H9 (cell line): Measurements from ENCODE around the gene KANK2. TPM values are rescaled to one million over a fixed set of nuclear protein-coding genes. Genes with fewer than 3 reads are reported as not detected.

ENCODE experiments used
- DNase-seq: peaks from one replicate; pipeline ENCODE4 v3.0.0-alpha.2; 2017
- H2AFZ ChIP-seq: one replicate; pipeline ENCODE4 v1.6.1; 2013; ENCODE audit warnings: mild to moderate bottlenecking, low read length, control low read depth, moderate library complexity
- H2AK5ac ChIP-seq: 2 replicates; pipeline ENCODE4 v1.6.1; 2013; ENCODE audit warnings: low read length, control low read depth, mixed read lengths; ENCODE audit not compliant: insufficient read length
- H2BK120ac ChIP-seq: one replicate; pipeline ENCODE4 v1.6.1; 2013; ENCODE audit warnings: low read depth, mild to moderate bottlenecking, low read length, control low read depth, inconsistent platforms; ENCODE audit not compliant: poor library complexity, severe bottlenecking
- H2BK12ac ChIP-seq: 2 replicates; pipeline ENCODE4 v1.6.1; 2013; ENCODE audit warnings: low read length, control low read depth, mixed read lengths, low read depth; ENCODE audit not compliant: insufficient read length
- H2BK15ac ChIP-seq: 2 replicates; pipeline ENCODE4 v1.6.1; 2013; ENCODE audit warnings: low read depth, low read length, control low read depth
- H2BK20ac ChIP-seq: one replicate; pipeline ENCODE4 v1.6.1; 2013; ENCODE audit warnings: low read depth, mild to moderate bottlenecking, low read length, control low read depth, inconsistent platforms; ENCODE audit not compliant: poor library complexity, severe bottlenecking
- H2BK5ac ChIP-seq: 2 replicates; pipeline ENCODE4 v1.6.1; 2013; ENCODE audit warnings: low read length, control low read depth, mixed read lengths; ENCODE audit not compliant: insufficient read length
- H3K14ac ChIP-seq: 2 replicates; pipeline ENCODE4 v1.6.1; 2013; ENCODE audit warnings: low read length, control low read depth; ENCODE audit not compliant: insufficient read depth
- H3K18ac ChIP-seq: 2 replicates; pipeline ENCODE4 v1.6.1; 2013; ENCODE audit warnings: low read depth, mild to moderate bottlenecking, mixed read lengths, low read length, control low read depth; ENCODE audit not compliant: insufficient read length
- H3K23ac ChIP-seq: 2 replicates; pipeline ENCODE4 v1.6.1; 2013; ENCODE audit warnings: low read length, control low read depth, mixed read lengths, low read depth; ENCODE audit not compliant: insufficient read length
- H3K23me2 ChIP-seq: 2 replicates; pipeline ENCODE4 v1.6.1; 2013; ENCODE audit warnings: low read depth, mild to moderate bottlenecking, mixed read lengths, low read length, control low read depth; ENCODE audit not compliant: insufficient read length, poor library complexity, severe bottlenecking
- H3K27ac ChIP-seq: 2 replicates; pipeline ENCODE4 v1.5.1; 2013; ENCODE audit warnings: low read length, control low read depth, mixed read lengths, low read depth; ENCODE audit not compliant: insufficient read length
- H3K27me3 ChIP-seq: 2 replicates; pipeline ENCODE4 v1.6.1; 2013; ENCODE audit warnings: low read length, control low read depth, inconsistent platforms; ENCODE audit not compliant: insufficient read depth
- H3K4ac ChIP-seq: 2 replicates; pipeline ENCODE4 v1.6.1; 2013; ENCODE audit warnings: low read depth, mild to moderate bottlenecking, control low read depth, inconsistent platforms, low read length, moderate library complexity
- H3K4me1 ChIP-seq: 2 replicates; pipeline ENCODE4 v1.6.1; 2013; ENCODE audit warnings: low read length, control low read depth, inconsistent platforms; ENCODE audit not compliant: insufficient read depth
- H3K4me2 ChIP-seq: 2 replicates; pipeline ENCODE4 v1.6.1; 2013; ENCODE audit warnings: low read length, control low read depth, mixed read lengths; ENCODE audit not compliant: insufficient read length, insufficient read depth
- H3K56ac ChIP-seq: 2 replicates; pipeline ENCODE4 v1.6.1; 2013; ENCODE audit warnings: low read depth, mild to moderate bottlenecking, mixed read lengths, low read length, control low read depth; ENCODE audit not compliant: insufficient read length
- H3K79me1 ChIP-seq: 2 replicates; pipeline ENCODE4 v1.6.1; 2013; ENCODE audit warnings: low read depth, mild to moderate bottlenecking, moderate library complexity, low read length, control low read depth, inconsistent platforms; ENCODE audit not compliant: insufficient read depth, poor library complexity, severe bottlenecking
- H3K79me2 ChIP-seq: 2 replicates; pipeline ENCODE4 v1.6.1; 2013; ENCODE audit warnings: low read length, control low read depth, inconsistent platforms; ENCODE audit not compliant: insufficient read depth
- H3K9ac ChIP-seq: 2 replicates; pipeline ENCODE4 v1.6.1; 2013; ENCODE audit warnings: low read length, control low read depth, mixed read lengths; ENCODE audit not compliant: insufficient read length; ENCODE audit errors: extremely low read depth
- H3K9me3 ChIP-seq: one replicate; pipeline ENCODE4 v1.6.1; 2013; ENCODE audit warnings: low read depth, low read length, inconsistent platforms; ENCODE audit not compliant: control insufficient read depth
- H3T11ph ChIP-seq: one replicate; pipeline ENCODE4 v1.6.1; 2013; ENCODE audit warnings: mild to moderate bottlenecking, low read length, control low read depth, inconsistent platforms
- H4K20me1 ChIP-seq: one replicate; pipeline ENCODE4 v1.6.1; 2013; ENCODE audit not compliant: control insufficient read depth, insufficient read length, insufficient read depth
- H4K5ac ChIP-seq: 2 replicates; pipeline ENCODE4 v1.6.1; 2013; ENCODE audit warnings: low read depth, mild to moderate bottlenecking, mixed read lengths, low read length, control low read depth; ENCODE audit not compliant: insufficient read length
- H4K8ac ChIP-seq: replicated peaks from 2 replicates; pipeline ENCODE4 v1.6.1; 2013; ENCODE audit warnings: low read length, control low read depth, mixed read lengths, low read depth; ENCODE audit not compliant: insufficient read length
- H4K91ac ChIP-seq: 2 replicates; pipeline ENCODE4 v1.6.1; 2013; ENCODE audit warnings: low read depth, mild to moderate bottlenecking, moderate library complexity, mixed read lengths, low read length, control low read depth; ENCODE audit not compliant: insufficient read length
- H3K27ac Mint-ChIP-seq, 3 experiments: 2 replicates in 2 of 3; 3 replicates in 1 of 3; pipeline ENCODE4 v1.8.0; 2020 to 2021; ENCODE audit warnings: mixed read lengths in 3 of 3, mild to moderate bottlenecking in 1 of 3, moderate library complexity in 1 of 3
- H3K27me3 Mint-ChIP-seq: 2 replicates; pipeline ENCODE4 v1.8.0; 2021; ENCODE audit warnings: low read depth, mild to moderate bottlenecking, moderate library complexity, mixed read lengths
- H3K36me3 Mint-ChIP-seq, 3 experiments: 2 replicates in 2 of 3; 3 replicates in 1 of 3; pipeline ENCODE4 v1.8.0; 2020 to 2021; ENCODE audit warnings: low read depth in 3 of 3, mixed read lengths in 3 of 3; ENCODE audit not compliant: insufficient read depth in 1 of 3
- H3K4me1 Mint-ChIP-seq, 2 experiments: 2 replicates each; pipeline ENCODE4 v1.8.0; 2020; ENCODE audit warnings: mixed read lengths in 2 of 2
- H3K4me3 Mint-ChIP-seq, 2 experiments: 2 replicates in 1 of 2; 3 replicates in 1 of 2; pipeline ENCODE4 v1.8.0; 2020 to 2021; ENCODE audit warnings: mild to moderate bottlenecking in 2 of 2, mixed read lengths in 2 of 2, moderate library complexity in 1 of 2
- H3K9me3 Mint-ChIP-seq, 2 experiments: 2 replicates in 1 of 2; 3 replicates in 1 of 2; pipeline ENCODE4 v1.8.0; 2020; ENCODE audit warnings: mild to moderate bottlenecking in 2 of 2, mixed read lengths in 2 of 2, moderate library complexity in 1 of 2
- WGBS: extraction: QIAGEN DNeasy Blood & Tissue Kit; methylation state at CpG from one replicate; pipeline ENCODE4 v1.1.7; 2013; ENCODE audit warnings: missing lambda C conversion rate, low lambda C conversion rate, mixed read lengths; ENCODE audit not compliant: insufficient read length; ENCODE audit errors: extremely low coverage; 5-methylcytosine and 5-hydroxymethylcytosine counted together
- total RNA-seq: library from RNA; stranded (reverse); gene quantifications from 2 replicates; pipeline ENCODE4 v1.2.1, GENCODE V29; 2021
- TF ChIP-seq, protein P1 (sequence below): fragments of 200-600 bp; sonication (generic); conservative IDR thresholded peaks from 3 replicates; pipeline ENCODE4 v1.8.0; 2021; ENCODE audit warnings: antibody characterized with exemption, mild to moderate bottlenecking

Gene KANK2
- total RNA-seq, 1 experiment from 2014 or later: 42.0 TPM

GRCh38 chr19:11237321-11237720 is 40.0 kb upstream of the KANK2 start:
- no CpG with 5 or more reads among the region's 15 CpGs for WGBS
- H3K27me3 Mint-ChIP-seq: no peaks in the 10 kb centered on the region
- H2AK5ac ChIP-seq: no peak overlapping the region

More at GRCh38 chr19:11237321-11237720, 40.0 kb upstream of the KANK2 start:
- Histone ChIP-seq H4K5ac (no peak overlapping the region), H2BK12ac (no peak overlapping the region), H2BK5ac (no peak overlapping the region), H2BK20ac (no peak overlapping the region), H3K79me1 (no peaks in the 10 kb centered on the region), H3K9ac (no peak overlapping the region), H2AFZ (no peak overlapping the region), H3K79me2 (no peaks in the 10 kb centered on the region), H2BK15ac (no peak overlapping the region), H3T11ph (no peak overlapping the region), H3K4me2 (no peak overlapping the region), H3K27me3 (no peaks in the 10 kb centered on the region), H3K23ac (no peak overlapping the region), H3K4ac (no peak overlapping the region), H3K23me2 (no peaks in the 10 kb centered on the region), H3K27ac (no peak overlapping the region), H3K18ac (no peak overlapping the region), H3K14ac (no peak overlapping the region), H2BK120ac (no peak overlapping the region), H3K56ac (no peak overlapping the region), H4K91ac (no peak overlapping the region), H4K20me1 (no peaks in the 10 kb centered on the region), H3K4me1 (no peaks in the 10 kb centered on the region), H4K8ac (no peak overlapping the region), H3K9me3 (no peaks in the 10 kb centered on the region)
- Mint-ChIP-seq H3K36me3 (peaks cover 13 to 53% (median 42%) of the 10 kb centered on the region in 3 experiments), H3K4me1 (peaks cover 5 to 8% of the 10 kb centered on the region in 2 experiments), H3K4me3 (no peak overlapping the region), H3K27ac (peak overlapping the region in 2 of 3 experiments; percentile 18 to 71; a peak in 4 of 7 replicates), H3K9me3 (no peaks in the 10 kb centered on the region)
- DNase-seq: no peak
- TF ChIP-seq, protein P1, sequence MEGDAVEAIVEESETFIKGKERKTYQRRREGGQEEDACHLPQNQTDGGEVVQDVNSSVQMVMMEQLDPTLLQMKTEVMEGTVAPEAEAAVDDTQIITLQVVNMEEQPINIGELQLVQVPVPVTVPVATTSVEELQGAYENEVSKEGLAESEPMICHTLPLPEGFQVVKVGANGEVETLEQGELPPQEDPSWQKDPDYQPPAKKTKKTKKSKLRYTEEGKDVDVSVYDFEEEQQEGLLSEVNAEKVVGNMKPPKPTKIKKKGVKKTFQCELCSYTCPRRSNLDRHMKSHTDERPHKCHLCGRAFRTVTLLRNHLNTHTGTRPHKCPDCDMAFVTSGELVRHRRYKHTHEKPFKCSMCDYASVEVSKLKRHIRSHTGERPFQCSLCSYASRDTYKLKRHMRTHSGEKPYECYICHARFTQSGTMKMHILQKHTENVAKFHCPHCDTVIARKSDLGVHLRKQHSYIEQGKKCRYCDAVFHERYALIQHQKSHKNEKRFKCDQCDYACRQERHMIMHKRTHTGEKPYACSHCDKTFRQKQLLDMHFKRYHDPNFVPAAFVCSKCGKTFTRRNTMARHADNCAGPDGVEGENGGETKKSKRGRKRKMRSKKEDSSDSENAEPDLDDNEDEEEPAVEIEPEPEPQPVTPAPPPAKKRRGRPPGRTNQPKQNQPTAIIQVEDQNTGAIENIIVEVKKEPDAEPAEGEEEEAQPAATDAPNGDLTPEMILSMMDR: no peak
